Uterus (tissue), 2 donors: ENCODE results near the gene FMN1.

Source experiments
- POLR2A ChIP-seq, 2 donors: fragments of 450-650 bp; IDR thresholded peaks; one replicate each; pipeline ENCODE4 v1.6.1; 2016; ENCODE audit warnings: antibody characterized with exemption in 2 of 2, mild to moderate bottlenecking in 1 of 2, moderate library complexity in 1 of 2
- TF ChIP-seq, protein P1 (sequence below), 4 experiments: fragments of 200-600 bp in 2 of 4; fragments of 450-650 bp in 2 of 4; sonication (generic) in 2 of 4; IDR thresholded peaks; one replicate each; pipeline ENCODE4 v1.5.1; 2016 to 2019; ENCODE audit warnings: antibody characterized with exemption in 4 of 4, mild to moderate bottlenecking in 2 of 4, moderate library complexity in 1 of 4

DNA sequence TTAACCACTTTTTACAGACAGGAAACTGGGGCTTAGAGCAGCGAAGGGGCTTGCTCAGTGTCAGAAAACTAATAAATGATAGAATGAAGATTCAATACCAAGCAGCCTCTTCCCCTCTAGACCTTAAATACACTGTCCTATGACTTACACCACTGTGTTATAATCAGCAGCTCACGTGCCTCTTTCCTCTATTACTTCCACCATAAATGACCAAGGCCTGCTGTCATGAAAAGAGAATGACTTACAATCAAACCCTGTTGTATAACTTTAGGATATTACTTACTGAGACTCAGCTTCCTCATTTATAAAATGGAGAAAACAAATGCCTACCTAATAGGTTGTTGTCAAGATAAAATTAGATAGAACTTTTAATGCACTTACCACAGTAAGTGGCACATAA is 11.6 kb downstream of the FMN1 start:
- TF ChIP-seq, protein P1, sequence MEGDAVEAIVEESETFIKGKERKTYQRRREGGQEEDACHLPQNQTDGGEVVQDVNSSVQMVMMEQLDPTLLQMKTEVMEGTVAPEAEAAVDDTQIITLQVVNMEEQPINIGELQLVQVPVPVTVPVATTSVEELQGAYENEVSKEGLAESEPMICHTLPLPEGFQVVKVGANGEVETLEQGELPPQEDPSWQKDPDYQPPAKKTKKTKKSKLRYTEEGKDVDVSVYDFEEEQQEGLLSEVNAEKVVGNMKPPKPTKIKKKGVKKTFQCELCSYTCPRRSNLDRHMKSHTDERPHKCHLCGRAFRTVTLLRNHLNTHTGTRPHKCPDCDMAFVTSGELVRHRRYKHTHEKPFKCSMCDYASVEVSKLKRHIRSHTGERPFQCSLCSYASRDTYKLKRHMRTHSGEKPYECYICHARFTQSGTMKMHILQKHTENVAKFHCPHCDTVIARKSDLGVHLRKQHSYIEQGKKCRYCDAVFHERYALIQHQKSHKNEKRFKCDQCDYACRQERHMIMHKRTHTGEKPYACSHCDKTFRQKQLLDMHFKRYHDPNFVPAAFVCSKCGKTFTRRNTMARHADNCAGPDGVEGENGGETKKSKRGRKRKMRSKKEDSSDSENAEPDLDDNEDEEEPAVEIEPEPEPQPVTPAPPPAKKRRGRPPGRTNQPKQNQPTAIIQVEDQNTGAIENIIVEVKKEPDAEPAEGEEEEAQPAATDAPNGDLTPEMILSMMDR (IDR thresholded peaks at IDR 0.05): no peak
- no peak for TF ChIP-seq POLR2A (IDR thresholded peaks at IDR 0.05)
